Stimulated activated CD4-positive, alpha-beta T cell treated with anti-CD3 and anti-CD28 coated beads, Interleukin-15, amount 100 ng/mL, for 24 hours (primary cell): ENCODE data around the gene CHST3.
"Not testable (repeated sequence)": the region's sequence is repeated elsewhere in the genome, so short reads cannot be mapped to it uniquely, and the experiment has no call there.

Experiments
- DNase-seq: peaks from one replicate; pipeline ENCODE4 v3.0.0-alpha.2; 2020

CHST3 gene

DNA sequence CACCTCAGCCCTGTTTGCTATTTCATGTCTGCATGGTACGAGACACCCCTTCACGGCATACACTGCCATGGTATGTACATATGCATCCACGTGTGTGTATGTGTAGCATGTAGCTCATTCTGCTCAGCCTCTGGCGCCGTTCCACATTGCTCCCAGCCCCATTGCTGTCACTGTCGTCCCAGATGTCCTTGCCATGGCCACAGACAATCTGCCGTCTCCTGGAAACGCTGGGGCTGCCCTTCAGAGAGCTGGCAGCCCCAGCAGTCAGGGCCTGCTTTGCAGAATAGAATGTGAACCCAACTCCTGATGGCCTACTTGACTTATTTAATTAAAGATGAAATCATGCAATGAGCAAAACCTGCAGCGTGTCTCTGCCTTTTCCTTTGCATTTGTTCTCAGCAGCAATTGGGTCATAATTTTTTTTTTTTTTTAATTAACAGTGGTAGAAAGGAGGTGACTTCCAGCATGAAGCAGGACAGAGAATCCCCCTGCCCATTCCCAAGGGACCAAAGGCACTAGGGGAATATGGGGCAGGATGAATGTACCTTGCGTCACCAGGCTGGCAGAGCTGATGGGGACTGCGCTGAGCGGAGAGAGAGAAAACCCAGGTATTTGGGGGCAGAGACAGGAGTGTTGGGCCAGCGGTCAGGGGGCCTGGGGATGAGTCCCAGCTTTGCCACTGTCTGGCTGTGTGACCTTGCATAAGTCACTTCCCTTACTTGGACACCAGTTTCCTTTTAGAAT lies 49.2 kb downstream of the CHST3 start:
- no peak for DNase-seq

- no peak for DNase-seq
These were observed 50.0 kb downstream of the CHST3 start for GRCh38 chr10:72014197-72014596.

- DNase-seq: no peak
These were observed 50.7 kb downstream of the CHST3 start for GRCh38 chr10:72014785-72015480.

DNA sequence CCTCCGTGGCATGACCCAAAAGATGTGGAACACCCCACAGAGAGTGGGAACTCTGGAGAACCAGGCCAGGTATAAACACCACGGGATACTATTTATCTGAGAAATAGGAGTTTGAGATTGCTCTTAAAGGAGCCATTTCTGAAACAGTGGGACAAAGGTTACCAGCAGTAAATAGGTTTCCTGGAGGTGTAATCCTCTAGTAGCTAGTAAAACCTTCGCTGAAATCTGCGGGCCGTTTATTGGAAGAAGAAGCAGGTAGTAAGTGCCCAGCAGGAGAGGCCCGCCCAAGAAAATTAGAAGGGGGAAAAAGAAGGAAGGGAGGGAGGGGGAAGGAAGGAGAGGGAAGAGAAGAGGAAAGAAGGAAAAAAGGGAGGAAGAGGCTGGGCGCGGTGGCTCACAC lies 51.6 kb downstream of the CHST3 start:
- DNase-seq: no peak

GRCh38 chr10:72016608-72017300 lies 52.6 kb downstream of the CHST3 start:
- no peak for DNase-seq

GRCh38 chr10:72019085-72019876 lies 55.1 kb downstream of the CHST3 start:
- no peak for DNase-seq

- no peak for DNase-seq
These were observed 57.0 kb downstream of the CHST3 start for GRCh38 chr10:72020914-72021809.

DNA sequence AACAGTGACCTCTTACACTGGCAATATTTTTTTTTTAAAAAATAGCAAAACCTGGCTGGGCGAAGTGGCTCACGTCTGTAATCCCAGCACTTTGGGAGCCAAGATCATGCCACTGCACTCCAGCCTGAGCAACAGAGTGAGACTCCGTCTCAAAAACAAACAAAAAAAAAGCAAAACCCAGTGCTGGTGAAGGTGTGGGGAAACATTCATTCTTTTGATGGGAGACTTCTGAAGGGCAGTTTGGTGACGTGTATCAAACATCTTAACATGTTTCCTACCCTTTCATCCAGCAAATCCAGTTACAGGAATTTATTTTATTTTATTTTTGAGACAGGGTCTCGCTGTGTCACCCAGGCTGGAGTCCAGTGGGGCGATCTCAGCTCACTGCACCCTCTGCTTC lies 58.0 kb downstream of the CHST3 start:
- no peak for DNase-seq

DNA sequence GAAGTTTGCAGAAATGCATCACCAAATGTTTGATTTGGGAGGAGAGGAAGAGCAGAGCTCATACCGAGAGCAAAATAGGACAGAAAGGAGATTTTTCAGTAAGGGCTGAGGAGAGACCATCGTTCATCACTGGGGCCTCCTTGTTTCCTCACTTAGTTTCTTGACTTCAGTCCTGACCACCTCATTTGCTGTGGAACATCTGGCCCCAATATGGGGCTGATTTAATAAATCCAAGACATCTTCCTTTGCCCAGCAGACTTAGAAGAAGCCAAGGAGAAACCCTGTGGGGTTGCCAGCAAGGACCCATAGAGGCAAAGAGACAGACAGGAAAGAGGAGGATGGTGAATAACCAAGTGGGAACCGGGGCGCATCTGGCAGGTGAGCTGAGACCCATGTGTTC lies 60.4 kb downstream of the CHST3 start:
- DNase-seq: no peak

DNA sequence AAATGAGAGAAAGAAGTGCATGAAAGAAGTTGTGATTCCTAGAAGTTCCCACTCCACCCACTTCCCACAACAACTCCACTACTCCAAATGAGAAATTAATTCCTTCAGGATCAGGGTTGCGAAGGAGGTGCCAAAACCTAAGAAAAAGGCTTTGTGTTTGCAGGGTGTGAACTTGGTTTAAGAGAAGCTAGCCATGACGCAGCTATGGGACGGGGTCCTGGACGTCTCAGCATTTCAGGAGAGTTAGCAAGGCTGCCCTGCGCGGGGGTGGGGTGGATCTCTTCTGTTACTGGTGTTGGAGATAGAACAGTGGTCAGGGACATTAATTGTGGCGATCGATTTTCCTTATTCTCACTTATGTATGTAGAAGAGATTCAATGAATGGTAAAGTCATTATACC lies 61.2 kb downstream of the CHST3 start:
- no peak for DNase-seq

GRCh38 chr10:72025832-72026231 lies 61.6 kb downstream of the CHST3 start:
- DNase-seq: no peak

- no peak for DNase-seq
These were observed 62.3 kb downstream of the CHST3 start for GRCh38 chr10:72026278-72027111.

GRCh38 chr10:72027498-72027897 lies 63.3 kb downstream of the CHST3 start:
- DNase-seq: peak; percentile 10

- no peak for DNase-seq
These were observed 65.2 kb downstream of the CHST3 start for GRCh38 chr10:72029414-72029813.

- DNase-seq: no peak
These were observed 66.8 kb downstream of the CHST3 start for GRCh38 chr10:72030762-72031543.

- no peak for DNase-seq
These were observed 67.5 kb downstream of the CHST3 start for GRCh38 chr10:72031706-72032105.

DNA sequence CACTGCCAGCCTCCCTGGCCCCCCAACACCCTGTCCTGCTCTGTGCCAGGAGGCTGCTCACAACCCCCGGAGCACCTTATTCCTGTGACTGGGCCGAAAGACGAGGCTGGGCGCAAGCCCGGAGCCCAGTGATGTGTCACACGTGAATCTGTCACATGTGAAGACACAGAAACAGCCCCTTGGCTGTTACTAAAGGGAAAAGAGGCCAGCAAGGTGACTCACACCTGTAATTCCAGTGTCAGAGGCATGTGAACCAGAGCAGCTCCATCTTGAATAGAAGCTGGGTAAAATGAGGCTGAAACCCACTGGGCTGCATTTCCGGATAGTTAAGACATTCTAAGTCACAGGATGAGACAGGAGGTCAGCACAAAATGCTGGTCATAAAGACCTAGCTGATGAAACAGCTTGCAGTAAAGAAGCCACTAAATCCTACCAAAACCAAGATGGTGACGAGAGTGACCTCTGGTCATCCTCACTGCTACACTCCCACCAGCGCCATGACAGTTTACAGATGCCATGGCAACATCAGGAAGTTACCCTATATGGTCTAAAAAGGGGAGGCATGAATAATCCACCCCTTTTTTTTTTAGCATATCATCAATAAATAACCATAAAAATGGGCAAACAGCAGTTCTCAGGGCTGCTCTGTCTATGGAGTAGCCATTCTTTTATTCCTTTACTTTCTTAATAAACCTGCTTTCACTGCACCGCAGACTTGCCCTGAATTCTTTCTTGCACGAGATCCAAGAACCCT lies 68.4 kb downstream of the CHST3 start:
- not testable (repeated sequence) for DNase-seq

GRCh38 chr10:72034040-72034499 lies 69.9 kb downstream of the CHST3 start:
- DNase-seq: no peak

GRCh38 chr10:72034761-72035160 lies 70.6 kb downstream of the CHST3 start:
- no peak for DNase-seq
